ENCODE results near the gene LMNB1.

DNA sequence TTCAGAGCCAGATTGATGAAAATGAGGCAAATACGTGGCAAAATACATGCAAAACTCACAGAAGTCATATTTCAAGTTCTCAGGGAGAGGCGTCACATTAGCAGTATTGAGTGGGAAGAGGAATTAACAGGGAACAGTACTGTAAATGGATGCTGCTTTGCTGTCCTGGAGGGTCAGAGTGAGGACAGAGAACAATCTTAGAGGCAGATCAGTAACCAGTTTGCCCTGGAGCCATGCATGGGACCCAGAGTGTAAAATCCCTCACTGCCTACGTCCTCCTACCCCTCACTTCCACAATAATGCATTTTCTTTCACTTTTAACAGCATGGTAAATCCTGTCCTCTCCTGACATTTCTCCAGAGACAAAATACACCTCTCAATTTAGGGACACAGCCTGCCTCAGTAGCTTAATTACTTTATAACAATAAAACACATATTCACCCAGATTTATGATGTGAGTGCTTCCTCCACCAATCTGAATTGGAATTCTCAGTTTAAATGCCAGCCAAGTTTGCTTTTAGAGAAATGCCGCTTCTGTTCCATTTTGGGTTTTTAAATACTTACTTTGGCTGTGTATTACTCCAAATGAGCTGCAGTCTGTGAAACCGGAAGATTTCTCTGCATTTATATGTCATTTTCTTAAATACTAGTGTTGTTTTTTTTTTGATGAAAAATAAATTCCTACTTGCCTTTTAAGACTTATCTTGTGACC lies 70.0 kb downstream of the LMNB1 start:
- TF ChIP-seq POLR2AphosphoS5 (IDR thresholded peaks at IDR 0.05) = no peak
- TF ChIP-seq, protein P1, sequence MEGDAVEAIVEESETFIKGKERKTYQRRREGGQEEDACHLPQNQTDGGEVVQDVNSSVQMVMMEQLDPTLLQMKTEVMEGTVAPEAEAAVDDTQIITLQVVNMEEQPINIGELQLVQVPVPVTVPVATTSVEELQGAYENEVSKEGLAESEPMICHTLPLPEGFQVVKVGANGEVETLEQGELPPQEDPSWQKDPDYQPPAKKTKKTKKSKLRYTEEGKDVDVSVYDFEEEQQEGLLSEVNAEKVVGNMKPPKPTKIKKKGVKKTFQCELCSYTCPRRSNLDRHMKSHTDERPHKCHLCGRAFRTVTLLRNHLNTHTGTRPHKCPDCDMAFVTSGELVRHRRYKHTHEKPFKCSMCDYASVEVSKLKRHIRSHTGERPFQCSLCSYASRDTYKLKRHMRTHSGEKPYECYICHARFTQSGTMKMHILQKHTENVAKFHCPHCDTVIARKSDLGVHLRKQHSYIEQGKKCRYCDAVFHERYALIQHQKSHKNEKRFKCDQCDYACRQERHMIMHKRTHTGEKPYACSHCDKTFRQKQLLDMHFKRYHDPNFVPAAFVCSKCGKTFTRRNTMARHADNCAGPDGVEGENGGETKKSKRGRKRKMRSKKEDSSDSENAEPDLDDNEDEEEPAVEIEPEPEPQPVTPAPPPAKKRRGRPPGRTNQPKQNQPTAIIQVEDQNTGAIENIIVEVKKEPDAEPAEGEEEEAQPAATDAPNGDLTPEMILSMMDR (IDR thresholded peaks at IDR 0.05) = no peak
- no peak for TF ChIP-seq POLR2A (IDR thresholded peaks at IDR 0.05)
